Measurements from ENCODE around the gene TRMT112. TPM values are rescaled to one million over a fixed set of nuclear protein-coding genes. Genes with fewer than 3 reads are reported as not detected.

TRMT112 gene
- total RNA-seq, 2 experiments from 2014 or later: 205 to 322 TPM

DNA sequence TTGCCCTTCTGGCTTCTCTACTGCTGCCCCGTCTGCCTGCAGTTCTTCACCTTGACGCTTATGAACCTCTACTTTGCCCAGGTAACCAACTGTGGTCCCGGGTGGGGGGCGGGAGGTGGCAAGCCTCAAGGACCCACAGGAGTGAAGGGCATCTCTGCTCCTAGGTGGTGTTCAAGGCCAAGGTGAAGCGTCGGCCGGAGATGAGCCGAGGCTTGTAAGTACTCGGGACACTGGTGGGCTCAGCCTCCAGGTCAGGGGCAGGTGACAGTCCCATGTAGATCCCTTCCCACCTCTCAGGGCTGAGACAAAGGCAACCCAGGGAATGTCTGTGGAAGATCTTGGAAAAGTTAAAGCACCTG, 30.6 kb downstream of the TRMT112 start:
- BruUV-seq (replicated peaks): no TSS peak
- no peak overlapping the region for H3K4me3 ChIP-seq (ENCODE audit: low read depth, low read length, poor library complexity, severe bottlenecking)
- peak overlapping the region; percentile 97 for H3K4me2 ChIP-seq (ENCODE audit: low read length)

GRCh38 chr11:64285885-64286800, 31.2 kb downstream of the TRMT112 start:
- no peak for TF ChIP-seq EZH2phosphoT487 (IDR thresholded peaks at IDR 0.05; ENCODE audit: borderline replicate concordance, low read depth, low read length)
- TF ChIP-seq, protein P1, sequence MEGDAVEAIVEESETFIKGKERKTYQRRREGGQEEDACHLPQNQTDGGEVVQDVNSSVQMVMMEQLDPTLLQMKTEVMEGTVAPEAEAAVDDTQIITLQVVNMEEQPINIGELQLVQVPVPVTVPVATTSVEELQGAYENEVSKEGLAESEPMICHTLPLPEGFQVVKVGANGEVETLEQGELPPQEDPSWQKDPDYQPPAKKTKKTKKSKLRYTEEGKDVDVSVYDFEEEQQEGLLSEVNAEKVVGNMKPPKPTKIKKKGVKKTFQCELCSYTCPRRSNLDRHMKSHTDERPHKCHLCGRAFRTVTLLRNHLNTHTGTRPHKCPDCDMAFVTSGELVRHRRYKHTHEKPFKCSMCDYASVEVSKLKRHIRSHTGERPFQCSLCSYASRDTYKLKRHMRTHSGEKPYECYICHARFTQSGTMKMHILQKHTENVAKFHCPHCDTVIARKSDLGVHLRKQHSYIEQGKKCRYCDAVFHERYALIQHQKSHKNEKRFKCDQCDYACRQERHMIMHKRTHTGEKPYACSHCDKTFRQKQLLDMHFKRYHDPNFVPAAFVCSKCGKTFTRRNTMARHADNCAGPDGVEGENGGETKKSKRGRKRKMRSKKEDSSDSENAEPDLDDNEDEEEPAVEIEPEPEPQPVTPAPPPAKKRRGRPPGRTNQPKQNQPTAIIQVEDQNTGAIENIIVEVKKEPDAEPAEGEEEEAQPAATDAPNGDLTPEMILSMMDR (conservative IDR thresholded peaks at IDR 0.05; ENCODE audit: low read length): peak; percentile 62
- ChIA-PET CTCF (ENCODE audit: unreplicated experiment) (interaction anchor here (0.6 kb wide), 1 partner anchor 34 kb away, joined by 4 read pairs; no protein-coding TSS in a partner anchor), POLR2A (no interaction called here)
- peaks cover 5% of the 10 kb centered on the region; the same call in 1 of the 2 replicates for H3K36me3 ChIP-seq (ENCODE audit: insufficient read depth, low read length)
- peak; percentile 48 for DNase-seq (ENCODE audit: low spot score)
- no peaks in the 10 kb centered on the region for H3K79me2 ChIP-seq (ENCODE audit: insufficient read depth, low read depth, low read length)
- no TSS peak for BruUV-seq (replicated peaks)
- intact Hi-C loops (cut with micrococcal nuclease; ENCODE audit: unreplicated experiment): loop anchor here (1.0 to 5.0 kb wide), 2 partner anchors 18 to 84 kb away; no protein-coding TSS in a partner anchor
- H4K20me1 ChIP-seq (ENCODE audit: insufficient read depth, low read length): no peaks in the 10 kb centered on the region
- no peaks in the 10 kb centered on the region for H3K9me3 ChIP-seq (ENCODE audit: low read length)
- peak overlapping the region; percentile 65 for H2AFZ ChIP-seq (ENCODE audit: low read length)
- no peak overlapping the region for H3K27ac ChIP-seq (ENCODE audit: low read depth, low read length, poor library complexity, severe bottlenecking)
- peak overlapping the region; percentile 73 for H3K4me3 ChIP-seq (ENCODE audit: low read depth, low read length, poor library complexity, severe bottlenecking)
- H3K9me2 ChIP-seq (ENCODE audit: insufficient read depth, low read length): no peaks in the 10 kb centered on the region
- H3K4me2 ChIP-seq (ENCODE audit: low read length): peak overlapping the region; percentile 97
- H3K4me1 ChIP-seq (ENCODE audit: insufficient read depth, low read length, poor library complexity, severe bottlenecking): peaks cover 14% of the 10 kb centered on the region

More for the DNA sequence above, 30.6 kb downstream of the TRMT112 start:
- Histone ChIP-seq H3K9me3 (ENCODE audit: low read length) (no peaks in the 10 kb centered on the region), H3K79me2 (ENCODE audit: insufficient read depth, low read depth, low read length) (no peaks in the 10 kb centered on the region), H3K27ac (ENCODE audit: low read depth, low read length, poor library complexity, severe bottlenecking) (no peak overlapping the region), H4K20me1 (ENCODE audit: insufficient read depth, low read length) (no peaks in the 10 kb centered on the region), H3K9me2 (ENCODE audit: insufficient read depth, low read length) (no peaks in the 10 kb centered on the region), H3K4me1 (ENCODE audit: insufficient read depth, low read length, poor library complexity, severe bottlenecking) (peaks cover 14% of the 10 kb centered on the region), H3K36me3 (ENCODE audit: insufficient read depth, low read length) (peaks cover 5% of the 10 kb centered on the region; the same call in 1 of the 2 replicates), H2AFZ (ENCODE audit: low read length) (no peak overlapping the region)
- TF ChIP-seq, protein P1 (conservative IDR thresholded peaks at IDR 0.05; ENCODE audit: low read length): no peak
- no peak for TF ChIP-seq EZH2phosphoT487 (IDR thresholded peaks at IDR 0.05; ENCODE audit: borderline replicate concordance, low read depth, low read length)
- POLR2A ChIA-PET: no interaction called here
- no peak for DNase-seq (ENCODE audit: low spot score)
- CTCF ChIA-PET (ENCODE audit: unreplicated experiment): no interaction called here
- intact Hi-C loops (cut with micrococcal nuclease; ENCODE audit: unreplicated experiment): loop anchor here (5.0 kb wide), 1 partner anchor 84 kb away; no protein-coding TSS in a partner anchor

Measured in OCI-LY7 (cell line).